ENCODE data around the gene TOR1AIP1.

TOR1AIP1 gene

DNA sequence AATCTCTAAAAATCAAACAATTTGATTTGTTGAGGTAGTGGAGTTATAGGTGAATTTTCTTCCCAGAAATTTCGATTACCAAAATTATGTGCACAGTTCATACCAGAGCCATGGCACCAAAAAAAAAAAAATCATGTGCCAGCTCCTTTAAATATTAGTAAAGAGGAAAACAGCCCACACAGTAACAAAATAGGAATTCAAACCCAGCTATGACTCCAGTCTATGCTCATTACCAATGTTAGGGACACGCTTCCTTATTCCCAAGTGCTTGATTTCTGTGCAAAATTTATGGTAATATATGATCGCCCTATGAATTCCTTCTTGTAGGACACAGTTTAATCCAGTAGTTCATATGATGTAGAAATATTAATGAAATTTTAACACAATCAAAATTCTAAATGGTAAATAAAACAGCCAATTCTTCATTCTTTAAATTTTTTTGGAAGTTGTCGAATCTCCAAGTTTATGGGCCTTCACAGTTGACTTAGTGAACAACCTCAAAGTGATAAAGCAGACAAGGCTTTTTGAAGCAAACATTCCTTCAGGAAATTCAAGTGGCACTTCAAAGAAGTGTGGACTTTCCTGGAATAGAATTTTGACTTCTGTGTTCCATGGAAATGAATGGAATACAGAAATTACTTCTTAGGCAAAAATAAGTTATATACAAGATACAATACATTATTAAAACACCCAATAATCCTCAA, 6.3 kb upstream of the TOR1AIP1 start:
- no peak for TF ChIP-seq CTCF (IDR thresholded peaks at IDR 0.05)
- Histone ChIP-seq H3K27ac (peak overlapping the region; percentile 78), H3K9me3 (no peaks in the 10 kb centered on the region), H3K36me3 (peaks cover 11% of the 10 kb centered on the region), H3K27me3 (no peaks in the 10 kb centered on the region), H3K4me1 (ENCODE audit: control insufficient read depth in 1 of 2, insufficient read depth in 1 of 2, low read depth in 1 of 2, low read length in 1 of 2) (peaks cover 34 to 44% of the 10 kb centered on the region in 2 experiments), H3K4me3 (ENCODE audit: low read depth in 1 of 2, low read length in 1 of 2) (peak overlapping the region in 1 of 2 experiments; percentile 84)

DNA sequence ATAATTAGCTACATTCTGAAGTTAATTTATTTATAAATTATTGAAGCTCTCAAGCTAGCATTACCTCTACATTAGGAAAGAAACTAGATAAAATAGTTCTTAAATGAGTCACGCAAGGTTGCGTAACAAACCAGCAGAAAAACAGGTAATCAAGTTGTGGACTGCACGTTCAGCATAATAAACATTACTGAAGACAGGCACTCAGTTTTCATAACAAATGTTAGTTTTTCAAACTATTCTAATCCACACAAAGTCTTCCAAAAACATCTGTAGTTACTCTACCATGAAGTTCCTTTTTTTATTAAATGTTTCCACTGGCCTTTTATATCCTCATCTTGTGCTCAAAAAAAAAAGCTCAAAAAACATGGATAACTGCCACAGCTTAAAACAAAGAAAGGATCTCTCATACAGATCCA, 5.8 kb upstream of the TOR1AIP1 start:
- H3K9me3 ChIP-seq, result no peaks in the 10 kb centered on the region
- H3K4me1 ChIP-seq (ENCODE audit: control insufficient read depth in 1 of 2, insufficient read depth in 1 of 2, low read depth in 1 of 2, low read length in 1 of 2), result peaks cover 39 to 49% of the 10 kb centered on the region in 2 experiments
- H3K27ac ChIP-seq, result peak overlapping the region; percentile 78
- peak overlapping the region; percentile 84 to 91 for H3K4me3 ChIP-seq (ENCODE audit: low read depth in 1 of 2, low read length in 1 of 2)
- peaks cover 11% of the 10 kb centered on the region for H3K36me3 ChIP-seq
- H3K27me3 ChIP-seq, result no peaks in the 10 kb centered on the region
- TF ChIP-seq CTCF (IDR thresholded peaks at IDR 0.05), result no peak

DNA sequence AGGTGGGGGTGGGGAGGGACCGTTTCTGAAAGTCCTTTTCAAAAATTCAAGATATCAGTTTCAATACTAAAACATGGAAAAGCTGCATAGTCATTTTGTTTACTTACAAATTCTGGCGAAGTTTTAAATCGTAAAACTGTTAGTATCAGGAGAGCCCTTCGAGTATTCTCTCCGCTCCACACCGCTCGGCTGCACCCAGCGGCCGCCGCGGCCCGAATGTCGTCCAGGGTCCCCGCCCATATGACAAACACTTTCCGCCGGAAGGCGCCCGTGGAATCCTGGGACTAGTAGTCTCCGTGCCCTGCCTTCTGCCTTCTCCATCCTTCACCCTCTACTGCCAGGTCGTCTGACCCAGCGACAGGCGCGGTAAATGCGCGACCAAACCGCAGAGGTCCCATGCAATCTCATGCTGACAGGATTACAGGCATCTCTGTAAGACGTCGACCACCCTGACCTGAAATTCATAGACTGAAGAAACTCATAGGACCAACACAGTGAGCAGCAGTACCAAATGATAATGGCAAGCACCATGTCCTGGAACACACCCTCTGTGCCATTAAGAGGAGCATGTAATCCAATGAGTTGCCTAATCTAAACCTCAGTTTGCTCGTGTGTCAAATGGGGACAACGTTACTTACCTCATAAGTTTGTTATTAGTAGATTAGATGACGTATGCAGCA, 4.4 kb upstream of the TOR1AIP1 start, which contains the start of gene TOR1AIP2:
TSS of gene TOR1AIP2 (minus strand) at position 218 of the 680 bp plus-strand sequence. CDS start 25,138 bp downstream, outside the sequence.
- no peaks in the 10 kb centered on the region for H3K27me3 ChIP-seq
- H3K4me3 ChIP-seq (ENCODE audit: low read depth in 1 of 2, low read length in 1 of 2), result peak within 1 kb of the TSS; percentile 84 to 91
- peaks cover 11% of the 10 kb centered on the region for H3K36me3 ChIP-seq
- H3K27ac ChIP-seq, result peak within 1 kb of the TSS; percentile 78
- peak; percentile 69 for TF ChIP-seq CTCF (IDR thresholded peaks at IDR 0.05)
- no peaks in the 10 kb centered on the region for H3K9me3 ChIP-seq
- peaks cover 41% of the 10 kb centered on the region in 2 experiments for H3K4me1 ChIP-seq (ENCODE audit: control insufficient read depth in 1 of 2, insufficient read depth in 1 of 2, low read depth in 1 of 2, low read length in 1 of 2)

GRCh38 chr1:179879797-179880196, 2.3 kb upstream of the TOR1AIP1 start:
- no peaks in the 10 kb centered on the region for H3K9me3 ChIP-seq
- H3K27ac ChIP-seq, result no peak overlapping the region
- no peaks in the 10 kb centered on the region for H3K27me3 ChIP-seq
- no peak overlapping the region for H3K4me3 ChIP-seq (ENCODE audit: low read depth in 1 of 2, low read length in 1 of 2)
- TF ChIP-seq CTCF (IDR thresholded peaks at IDR 0.05), result no peak
- H3K36me3 ChIP-seq, result peaks cover 7% of the 10 kb centered on the region
- peaks cover 56 to 57% of the 10 kb centered on the region in 2 experiments for H3K4me1 ChIP-seq (ENCODE audit: control insufficient read depth in 1 of 2, insufficient read depth in 1 of 2, low read depth in 1 of 2, low read length in 1 of 2)

GRCh38 chr1:179881642-179882252, 338 bp upstream of the TOR1AIP1 start:
- Histone ChIP-seq H3K27ac (peak overlapping the region; percentile 94), H3K36me3 (peaks cover 19% of the 10 kb centered on the region), H3K4me1 (ENCODE audit: control insufficient read depth in 1 of 2, insufficient read depth in 1 of 2, low read depth in 1 of 2, low read length in 1 of 2) (peaks cover 63 to 64% of the 10 kb centered on the region in 2 experiments), H3K9me3 (no peaks in the 10 kb centered on the region), H3K4me3 (ENCODE audit: low read depth in 1 of 2, low read length in 1 of 2) (peak overlapping the region; percentile 94 to 95), H3K27me3 (no peaks in the 10 kb centered on the region)
- no peak for TF ChIP-seq CTCF (IDR thresholded peaks at IDR 0.05)
